Retinal pigment epithelial cell (primary cell): Measurements from ENCODE around the gene MXD3.
"Not testable (repeated sequence)": the region's sequence is repeated elsewhere in the genome, so short reads cannot be mapped to it uniquely, and the experiment has no call there.

Source experiments
- DNase-seq: peaks from one replicate; pipeline ENCODE4 v3.0.0-alpha.2; 2010; ENCODE audit warnings: low read depth
- H3K4me3 ChIP-seq: 2 replicates; pipeline ENCODE4 v1.5.1; 2011; ENCODE audit warnings: mild to moderate bottlenecking, low read length, control low read depth, moderate library complexity
- TF ChIP-seq, protein P1 (sequence below): conservative IDR thresholded peaks from 2 replicates; pipeline ENCODE4 v1.5.1; 2011; ENCODE audit warnings: low read depth, low read length, control low read depth, inconsistent platforms

Gene MXD3

DNA sequence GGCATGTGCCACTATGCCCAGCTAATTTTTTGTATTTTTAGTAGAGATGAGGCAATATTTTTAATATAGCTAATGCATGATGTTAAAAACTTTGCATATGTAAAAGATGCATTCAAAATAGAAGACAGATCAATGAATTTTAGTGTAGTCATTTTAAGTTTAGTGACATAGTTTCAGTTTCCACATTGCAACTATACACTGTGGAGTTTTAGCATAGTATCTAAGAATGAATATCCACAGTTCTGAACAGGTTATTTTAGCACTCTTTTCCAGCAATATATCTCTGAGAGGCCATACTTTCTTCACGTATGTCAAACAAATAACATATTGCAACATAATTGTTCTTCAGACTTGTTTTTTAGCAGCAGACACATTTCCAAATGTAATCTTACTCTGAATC, 47.5 kb downstream of the MXD3 start:
- TF ChIP-seq, protein P1, sequence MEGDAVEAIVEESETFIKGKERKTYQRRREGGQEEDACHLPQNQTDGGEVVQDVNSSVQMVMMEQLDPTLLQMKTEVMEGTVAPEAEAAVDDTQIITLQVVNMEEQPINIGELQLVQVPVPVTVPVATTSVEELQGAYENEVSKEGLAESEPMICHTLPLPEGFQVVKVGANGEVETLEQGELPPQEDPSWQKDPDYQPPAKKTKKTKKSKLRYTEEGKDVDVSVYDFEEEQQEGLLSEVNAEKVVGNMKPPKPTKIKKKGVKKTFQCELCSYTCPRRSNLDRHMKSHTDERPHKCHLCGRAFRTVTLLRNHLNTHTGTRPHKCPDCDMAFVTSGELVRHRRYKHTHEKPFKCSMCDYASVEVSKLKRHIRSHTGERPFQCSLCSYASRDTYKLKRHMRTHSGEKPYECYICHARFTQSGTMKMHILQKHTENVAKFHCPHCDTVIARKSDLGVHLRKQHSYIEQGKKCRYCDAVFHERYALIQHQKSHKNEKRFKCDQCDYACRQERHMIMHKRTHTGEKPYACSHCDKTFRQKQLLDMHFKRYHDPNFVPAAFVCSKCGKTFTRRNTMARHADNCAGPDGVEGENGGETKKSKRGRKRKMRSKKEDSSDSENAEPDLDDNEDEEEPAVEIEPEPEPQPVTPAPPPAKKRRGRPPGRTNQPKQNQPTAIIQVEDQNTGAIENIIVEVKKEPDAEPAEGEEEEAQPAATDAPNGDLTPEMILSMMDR: no peak
- DNase-seq: no peak
- H3K4me3 ChIP-seq: no peak overlapping the region

DNA sequence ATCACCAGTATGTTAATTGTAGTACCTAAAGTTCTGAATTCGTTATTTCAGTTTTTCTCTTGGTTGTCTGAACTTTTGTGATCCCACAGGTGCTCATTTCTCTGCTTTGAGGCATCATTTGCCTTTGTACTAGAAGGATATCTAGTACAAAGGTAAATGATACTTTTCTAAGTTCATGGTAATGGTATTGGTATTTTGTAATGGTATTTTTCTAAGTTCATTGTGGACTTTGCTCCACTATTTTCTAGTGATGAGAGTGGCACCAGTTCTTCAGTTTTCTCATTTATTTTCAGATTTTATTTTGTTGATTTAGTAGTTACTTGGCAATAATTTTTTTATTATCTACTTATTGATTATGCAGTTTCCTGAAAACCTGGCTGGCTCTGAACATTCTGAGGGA, 50.2 kb downstream of the MXD3 start:
- H3K4me3 ChIP-seq: no peak overlapping the region
- DNase-seq: no peak
- TF ChIP-seq, protein P1: no peak

GRCh38 chr5:177260961-177261360, 50.7 kb downstream of the MXD3 start:
- no peak overlapping the region for H3K4me3 ChIP-seq
- DNase-seq: no peak
- TF ChIP-seq, protein P1: no peak

- not testable (repeated sequence) for DNase-seq, H3K4me3 ChIP-seq
Observed at GRCh38 chr5:177258711-177259110, 53.0 kb downstream of the MXD3 start.
